22Rv1 (cell line): ENCODE measurements around the gene KRT6C.

Experiments used
- H3K27ac ChIP-seq: fragments of 450-650 bp; 2 replicates; pipeline ENCODE4 v1.5.1; 2017
- CTCF ChIP-seq: fragments of 450-650 bp; IDR thresholded peaks from 2 replicates; pipeline ENCODE4 v1.5.1; 2017; ENCODE audit warnings: mild to moderate bottlenecking
- ZFX ChIP-seq: fragments of 450-650 bp; IDR thresholded peaks from 2 replicates; pipeline ENCODE4 v1.6.1; 2017; ENCODE audit warnings: antibody characterized with exemption, borderline replicate concordance

Gene KRT6C

GRCh38 chr12:52432559-52433207 is 40.9 kb downstream of the KRT6C start:
- no peak overlapping the region for H3K27ac ChIP-seq
- TF ChIP-seq CTCF (no peak), ZFX (no peak)

- peak; percentile 61 for TF ChIP-seq CTCF
- TF ChIP-seq ZFX = no peak
- no peak overlapping the region for H3K27ac ChIP-seq
Observed at GRCh38 chr12:52428121-52428520, 45.5 kb downstream of the KRT6C start.

- TF ChIP-seq CTCF = no peak
- TF ChIP-seq ZFX = no peak
- H3K27ac ChIP-seq = no peak overlapping the region
Observed at GRCh38 chr12:52427083-52427482, 46.5 kb downstream of the KRT6C start.

GRCh38 chr12:52426034-52426433 is 47.6 kb downstream of the KRT6C start:
- TF ChIP-seq CTCF = no peak
- no peak for TF ChIP-seq ZFX
- no peak overlapping the region for H3K27ac ChIP-seq

GRCh38 chr12:52425466-52425865 is 48.1 kb downstream of the KRT6C start:
- H3K27ac ChIP-seq = no peak overlapping the region
- no peak for TF ChIP-seq CTCF
- TF ChIP-seq ZFX = no peak

- H3K27ac ChIP-seq = no peak overlapping the region
- TF ChIP-seq ZFX (no peak), CTCF (no peak)
Observed at GRCh38 chr12:52423661-52424500, 49.7 kb downstream of the KRT6C start.

- TF ChIP-seq CTCF (no peak), ZFX (no peak)
- H3K27ac ChIP-seq = no peak overlapping the region
Observed at GRCh38 chr12:52423035-52423434, 50.6 kb downstream of the KRT6C start.
